Parathyroid adenoma (tissue), 2 donors: ENCODE data around the gene PTCD1.
"Not testable (repeated sequence)": the region's sequence is repeated elsewhere in the genome, so short reads cannot be mapped to it uniquely, and the experiment has no call there.

Source experiments
- H2AFZ ChIP-seq: fragments of 300-600 bp; sonication (generic); one replicate; pipeline ENCODE4 v1.7.0; 2017; ENCODE audit warnings: antibody characterized with exemption, mild to moderate bottlenecking
- H3K27ac ChIP-seq: fragments of 300-600 bp; sonication (generic); one replicate; pipeline ENCODE4 v1.7.0; 2017
- H3K27me3 ChIP-seq: fragments of 300-600 bp; sonication (generic); one replicate; pipeline ENCODE4 v1.7.0; 2017; ENCODE audit warnings: low read length; ENCODE audit not compliant: control insufficient read depth, insufficient read depth
- H3K36me3 ChIP-seq: fragments of 300-600 bp; sonication (generic); one replicate; pipeline ENCODE4 v1.7.0; 2017; ENCODE audit warnings: low read length; ENCODE audit not compliant: control insufficient read depth, insufficient read depth
- H3K4me1 ChIP-seq: fragments of 300-600 bp; sonication (generic); one replicate; pipeline ENCODE4 v1.7.0; 2017; ENCODE audit warnings: control low read depth
- H3K4me2 ChIP-seq: fragments of 300-600 bp; sonication (generic); one replicate; pipeline ENCODE4 v1.7.0; 2017; ENCODE audit warnings: low read length
- H3K4me3 ChIP-seq: fragments of 300-600 bp; sonication (generic); one replicate; pipeline ENCODE4 v1.7.0; 2017; ENCODE audit warnings: low read depth, low read length
- H3K79me2 ChIP-seq: fragments of 300-600 bp; sonication (generic); one replicate; pipeline ENCODE4 v1.7.0; 2017; ENCODE audit warnings: control low read depth
- H3K9ac ChIP-seq: fragments of 300-600 bp; sonication (generic); one replicate; pipeline ENCODE4 v1.7.0; 2017; ENCODE audit warnings: mild to moderate bottlenecking
- H3K9me3 ChIP-seq: fragments of 300-600 bp; sonication (generic); one replicate; pipeline ENCODE4 v1.7.0; 2017; ENCODE audit warnings: low read length; ENCODE audit not compliant: control insufficient read depth
- TF ChIP-seq, protein P1 (sequence below): fragments of 300-600 bp; sonication (generic); IDR thresholded peaks from one replicate; pipeline ENCODE4 v1.7.0; 2017; ENCODE audit warnings: antibody characterized with exemption, mild to moderate bottlenecking
- donor health status: primary hyperparathyroidism.

Gene PTCD1

DNA sequence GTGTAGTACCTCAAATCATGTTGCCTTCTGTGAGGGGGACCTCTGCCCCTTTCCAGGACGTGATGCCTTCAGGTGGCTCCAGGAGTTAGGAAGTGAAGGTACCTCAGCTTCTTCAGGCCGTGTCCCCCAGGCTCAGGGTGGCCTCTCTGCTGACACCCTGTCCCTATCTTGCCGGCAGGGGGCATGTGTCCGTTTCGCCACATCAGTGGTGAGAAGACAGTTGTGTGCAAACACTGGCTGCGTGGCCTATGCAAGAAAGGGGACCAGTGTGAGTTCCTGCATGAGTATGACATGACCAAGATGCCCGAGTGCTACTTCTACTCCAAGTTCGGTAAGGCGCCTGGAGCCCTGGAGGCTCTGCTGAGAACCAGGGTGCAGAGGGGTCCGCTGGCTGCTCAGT is 9.3 kb upstream of the PTCD1 start:
- Histone ChIP-seq H3K9me3 (no peaks in the 10 kb centered on the region), H3K9ac (no peak overlapping the region), H3K27ac (no peak overlapping the region), H3K4me1 (no peaks in the 10 kb centered on the region), H3K79me2 (peaks cover 41% of the 10 kb centered on the region), H2AFZ (no peak overlapping the region), H3K36me3 (no peaks in the 10 kb centered on the region), H3K4me2 (no peak overlapping the region), H3K27me3 (no peaks in the 10 kb centered on the region), H3K4me3 (no peak overlapping the region)
- TF ChIP-seq, protein P1, sequence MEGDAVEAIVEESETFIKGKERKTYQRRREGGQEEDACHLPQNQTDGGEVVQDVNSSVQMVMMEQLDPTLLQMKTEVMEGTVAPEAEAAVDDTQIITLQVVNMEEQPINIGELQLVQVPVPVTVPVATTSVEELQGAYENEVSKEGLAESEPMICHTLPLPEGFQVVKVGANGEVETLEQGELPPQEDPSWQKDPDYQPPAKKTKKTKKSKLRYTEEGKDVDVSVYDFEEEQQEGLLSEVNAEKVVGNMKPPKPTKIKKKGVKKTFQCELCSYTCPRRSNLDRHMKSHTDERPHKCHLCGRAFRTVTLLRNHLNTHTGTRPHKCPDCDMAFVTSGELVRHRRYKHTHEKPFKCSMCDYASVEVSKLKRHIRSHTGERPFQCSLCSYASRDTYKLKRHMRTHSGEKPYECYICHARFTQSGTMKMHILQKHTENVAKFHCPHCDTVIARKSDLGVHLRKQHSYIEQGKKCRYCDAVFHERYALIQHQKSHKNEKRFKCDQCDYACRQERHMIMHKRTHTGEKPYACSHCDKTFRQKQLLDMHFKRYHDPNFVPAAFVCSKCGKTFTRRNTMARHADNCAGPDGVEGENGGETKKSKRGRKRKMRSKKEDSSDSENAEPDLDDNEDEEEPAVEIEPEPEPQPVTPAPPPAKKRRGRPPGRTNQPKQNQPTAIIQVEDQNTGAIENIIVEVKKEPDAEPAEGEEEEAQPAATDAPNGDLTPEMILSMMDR = no peak

DNA sequence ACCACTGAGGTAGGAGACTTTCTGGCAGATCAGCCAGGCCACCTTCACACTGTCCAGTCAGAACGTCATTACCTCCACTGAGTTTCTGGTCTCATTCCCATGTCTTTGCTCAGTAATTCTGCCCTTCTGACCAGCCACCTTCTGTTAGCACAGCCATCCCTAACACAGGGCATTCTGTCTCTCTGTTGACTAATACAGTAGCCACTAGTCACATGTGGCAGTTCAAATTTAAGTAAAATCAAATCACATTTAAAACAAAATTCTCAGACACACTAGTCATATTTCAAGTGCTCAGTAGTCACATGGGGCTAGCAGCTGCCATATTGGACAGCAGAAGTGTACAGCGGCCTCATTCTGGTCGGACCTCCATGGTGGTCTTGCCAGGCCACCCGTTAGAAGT is 7.5 kb upstream of the PTCD1 start:
- Histone ChIP-seq H3K9me3 (no peaks in the 10 kb centered on the region), H3K79me2 (peaks cover 40% of the 10 kb centered on the region), H3K4me1 (no peaks in the 10 kb centered on the region), H3K4me2 (no peak overlapping the region), H3K36me3 (no peaks in the 10 kb centered on the region), H3K27me3 (no peaks in the 10 kb centered on the region), H3K27ac (no peak overlapping the region), H3K4me3 (no peak overlapping the region), H2AFZ (no peak overlapping the region), H3K9ac (no peak overlapping the region)
- TF ChIP-seq, protein P1 = no peak

DNA sequence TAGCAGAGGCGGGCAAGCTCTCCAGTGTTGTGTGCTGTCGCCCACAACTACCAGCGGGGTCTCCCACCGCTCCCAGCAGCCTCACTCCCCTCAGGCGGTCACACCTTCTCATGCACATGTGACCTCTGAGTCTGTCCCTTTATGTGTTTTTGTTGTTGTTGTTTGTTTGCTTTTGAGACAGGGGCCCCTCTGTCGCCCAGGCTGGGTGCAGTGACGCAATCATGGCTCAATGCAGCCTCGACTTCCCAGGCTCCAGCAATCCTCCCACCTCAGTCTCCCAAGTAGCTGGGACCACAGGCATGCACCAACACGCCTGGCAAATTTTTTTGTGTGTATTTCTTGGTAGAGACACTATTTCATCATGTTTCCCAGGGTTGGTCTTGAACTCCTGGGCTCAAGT is 1.6 kb upstream of the PTCD1 start:
- no peak overlapping the region for H2AFZ ChIP-seq
- no peaks in the 10 kb centered on the region for H3K36me3 ChIP-seq
- no peak overlapping the region for H3K27ac ChIP-seq
- TF ChIP-seq, protein P1 = no peak
- no peak overlapping the region for H3K4me3 ChIP-seq
- no peaks in the 10 kb centered on the region for H3K27me3 ChIP-seq
- H3K4me1 ChIP-seq = peaks cover 5% of the 10 kb centered on the region
- H3K9ac ChIP-seq = no peak overlapping the region
- H3K9me3 ChIP-seq = no peaks in the 10 kb centered on the region
- peaks cover 25% of the 10 kb centered on the region for H3K79me2 ChIP-seq
- no peak overlapping the region for H3K4me2 ChIP-seq

DNA sequence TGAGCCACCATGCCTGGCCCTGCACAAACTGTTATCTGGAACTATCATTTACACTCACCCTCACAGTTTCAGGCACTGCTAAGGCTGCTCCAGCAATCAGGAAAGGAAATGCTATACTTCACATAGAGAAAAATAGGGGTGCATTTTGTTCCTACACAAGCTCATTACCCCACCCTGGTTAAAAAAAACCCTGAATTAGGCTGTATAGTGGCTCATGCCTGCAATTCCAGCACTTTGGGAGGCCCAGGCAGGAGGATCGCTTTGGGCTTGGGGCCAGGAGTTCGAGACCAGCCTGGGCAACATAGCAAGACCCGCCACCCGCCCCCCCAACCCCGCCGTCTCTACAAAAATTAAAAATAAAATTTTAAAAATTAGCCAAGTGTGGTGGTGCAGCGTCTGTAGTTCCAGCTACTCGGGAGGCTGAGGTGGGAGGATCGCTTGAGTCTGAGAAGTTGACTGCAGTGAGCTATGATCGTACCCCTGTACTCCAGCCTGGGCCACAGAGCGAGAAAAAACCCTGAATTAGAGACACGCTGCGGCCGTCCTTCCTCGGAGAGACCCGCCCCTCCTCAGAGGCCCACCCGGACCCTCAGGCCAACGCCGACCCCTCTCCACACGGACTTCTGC is 539 bp downstream of the PTCD1 start:
- TF ChIP-seq, protein P1 = no peak
- H3K9ac ChIP-seq = no peak overlapping the region
- peaks cover 11% of the 10 kb centered on the region for H3K79me2 ChIP-seq
- H3K27me3 ChIP-seq = no peaks in the 10 kb centered on the region
- H3K9me3 ChIP-seq = no peaks in the 10 kb centered on the region
- peak overlapping the region; percentile 91 for H3K4me3 ChIP-seq
- peak overlapping the region; percentile 58 for H3K27ac ChIP-seq
- peaks cover 5% of the 10 kb centered on the region for H3K4me1 ChIP-seq
- H2AFZ ChIP-seq = peak overlapping the region; percentile 91
- H3K4me2 ChIP-seq = peak overlapping the region; percentile 90
- no peaks in the 10 kb centered on the region for H3K36me3 ChIP-seq

DNA sequence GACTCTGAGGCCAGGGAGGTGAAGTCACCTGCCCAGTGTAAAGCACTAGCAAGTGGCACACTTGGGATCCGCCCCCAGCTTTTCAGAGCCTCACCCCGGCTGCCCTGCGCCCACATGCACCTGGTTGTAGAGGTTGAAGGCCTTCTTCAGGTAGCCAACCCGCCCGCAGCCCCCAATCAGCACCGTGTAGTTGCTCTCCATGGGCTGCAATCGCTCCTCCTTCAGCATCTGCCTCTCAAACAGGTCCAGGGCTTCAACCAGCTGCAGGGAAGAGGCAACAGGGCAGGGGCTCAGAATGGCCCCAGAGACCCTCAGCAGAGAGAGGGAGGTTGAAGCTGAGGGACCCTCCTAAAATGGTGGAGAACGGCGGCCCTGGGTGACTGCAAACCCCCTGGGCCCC is 5.4 kb downstream of the PTCD1 start:
- no peaks in the 10 kb centered on the region for H3K9me3 ChIP-seq
- no peak overlapping the region for H3K27ac ChIP-seq
- no peaks in the 10 kb centered on the region for H3K36me3 ChIP-seq
- no peaks in the 10 kb centered on the region for H3K79me2 ChIP-seq
- H3K9ac ChIP-seq = no peak overlapping the region
- TF ChIP-seq, protein P1 = no peak
- no peaks in the 10 kb centered on the region for H3K27me3 ChIP-seq
- no peak overlapping the region for H3K4me2 ChIP-seq
- H3K4me1 ChIP-seq = no peaks in the 10 kb centered on the region
- H2AFZ ChIP-seq = no peak overlapping the region
- H3K4me3 ChIP-seq = no peak overlapping the region

DNA sequence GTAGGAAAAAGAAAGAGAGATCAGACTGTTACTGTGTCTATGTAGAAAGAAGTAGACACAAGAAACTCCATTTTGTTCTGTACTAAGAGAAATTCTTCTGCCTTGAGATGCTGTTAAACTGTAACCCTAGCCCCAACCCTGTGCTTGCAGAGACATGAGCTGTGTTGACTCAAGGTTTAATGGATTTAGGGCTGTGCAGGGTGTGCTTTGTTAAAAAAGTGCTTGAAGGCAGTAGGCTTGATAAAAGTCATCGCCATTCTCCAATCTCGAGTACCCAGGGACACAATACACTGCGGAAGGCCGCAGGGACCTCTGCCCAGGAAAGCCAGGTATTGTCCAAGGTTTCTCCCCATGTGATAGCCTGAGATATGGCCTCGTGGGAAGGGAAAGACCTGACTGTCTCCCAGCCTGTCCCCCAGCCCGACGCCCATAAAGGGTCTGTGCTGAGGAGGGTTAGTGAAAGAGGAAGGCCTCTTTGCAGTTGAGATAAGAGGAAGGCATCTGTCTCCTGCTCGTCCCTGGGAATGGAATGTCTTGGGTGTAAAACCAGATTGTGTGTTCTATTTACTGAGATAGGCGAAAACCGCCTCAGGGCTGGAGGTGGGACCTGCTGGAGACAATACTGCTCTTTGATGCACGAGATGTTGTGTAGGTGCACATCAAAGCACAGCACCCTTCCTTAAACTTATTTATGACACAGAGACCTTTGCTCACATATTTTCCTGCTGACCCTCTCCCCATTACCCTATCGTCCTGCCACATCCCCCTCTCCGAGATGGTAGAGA is 6.7 kb downstream of the PTCD1 start:
- H3K9me3 ChIP-seq, H3K4me2 ChIP-seq, H3K36me3 ChIP-seq, H3K4me3 ChIP-seq, H3K4me1 ChIP-seq, H3K9ac ChIP-seq, H2AFZ ChIP-seq, H3K79me2 ChIP-seq, H3K27me3 ChIP-seq, H3K27ac ChIP-seq: not testable (repeated sequence)
